H1 (cell line): Measurements from ENCODE around the gene EXD3. TPM values are rescaled to one million over a fixed set of nuclear protein-coding genes. Genes with fewer than 3 reads are reported as not detected.

ENCODE experiments used
- CHD1 ChIP-seq: IDR thresholded peaks from 2 replicates; pipeline ENCODE4 v1.6.1; 2012; ENCODE audit warnings: low read depth, low read length, improper control_type of control experiment
- CHD7 ChIP-seq: fragments of 300-600 bp; sonication (generic); IDR thresholded peaks from 2 replicates; pipeline ENCODE4 v1.7.1; 2012; ENCODE audit warnings: low read length, moderate library complexity, mild to moderate bottlenecking, inconsistent platforms; ENCODE audit not compliant: insufficient replicate concordance
- MAX ChIP-seq: IDR thresholded peaks from 2 replicates; pipeline ENCODE4 v1.6.1; 2012; ENCODE audit warnings: inconsistent platforms
- POLR2AphosphoS5 ChIP-seq: IDR thresholded peaks from 2 replicates; pipeline ENCODE4 v1.6.1; 2011; ENCODE audit warnings: low read depth, low read length
- TCF12 ChIP-seq: IDR thresholded peaks from 2 replicates; pipeline ENCODE4 v1.6.1; 2011; ENCODE audit warnings: low read depth, mild to moderate bottlenecking, low read length
- polyA plus RNA-seq, 7 experiments: library from polyadenylated mRNA; depleted of rRNA in 3 of 7; stranded (reverse) in 5 of 7; unstranded in 2 of 7; fragments of >200 nt in 5 of 7; fragments of 200-250 nt in 2 of 7; gene quantifications; 1 replicate in 5 of 7; 2 replicates in 1 of 7; 4 replicates in 1 of 7; pipeline versions ENCODE4 v1.2.1 to v1.2.3, GENCODE V29; 2011 to 2013; ENCODE audit warnings: missing spikeins in 2 of 7, mixed read lengths in 2 of 7
- total RNA-seq: library from RNA; stranded (reverse); fragmentation: NEBNext Ultra II Directional; extraction: Animal tissue kit (Norgen Biotek cat#: 25700); gene quantifications from 2 replicates; pipeline ENCODE4 v1.2.1, GENCODE V29; 2021

EXD3 gene
- total and polyA plus RNA-seq, 2 of the 8 experiments (the other 6 are each of a cell fraction or from before 2014, with no cell fraction given): 7.2 to 9.4 TPM

DNA sequence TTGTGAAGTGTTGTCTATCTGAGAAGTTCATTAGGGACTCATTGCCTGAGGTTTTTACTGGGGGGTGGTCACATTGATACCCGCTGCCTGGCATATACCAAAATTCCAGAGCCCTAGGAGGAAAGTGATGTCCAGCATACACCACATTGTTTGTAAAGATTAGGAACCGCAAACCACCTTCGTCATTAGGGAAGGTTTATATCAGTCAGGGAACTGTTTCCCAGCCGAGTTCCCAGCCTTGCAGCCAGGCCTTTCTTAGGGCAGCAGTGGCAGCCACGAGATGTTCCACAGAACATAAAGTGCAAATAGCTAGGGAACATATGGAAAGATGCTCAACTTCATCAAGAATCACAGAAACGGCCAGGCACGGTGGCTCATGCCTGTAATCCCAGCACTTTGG is 80.5 kb downstream of the EXD3 start (continued):
- TF ChIP-seq CHD7 (no peak), POLR2AphosphoS5 (no peak), TCF12 (no peak), MAX (no peak), CHD1 (no peak)
